ENCODE results near the gene MRPL48. TPM values are rescaled to one million over a fixed set of nuclear protein-coding genes. Genes with fewer than 3 reads are reported as not detected.

The MRPL48 gene
- total and polyA plus RNA-seq, 5 donors: 36.3 to 53.1 (median 37.6) TPM

GRCh38 chr11:73800276-73800806 lies 12.7 kb downstream of the MRPL48 start:
- Histone ChIP-seq H3K4me3 (ENCODE audit: low read length) (no peak overlapping the region), H3K27ac (ENCODE audit: low read length) (no peak overlapping the region), H3K27me3 (ENCODE audit: control insufficient read depth, insufficient read depth) (no peaks in the 10 kb centered on the region), H3K9me3 (ENCODE audit: control insufficient read depth, low read length) (no peaks in the 10 kb centered on the region), H3K4me1 (ENCODE audit: control insufficient read depth, insufficient read depth, low read length) (no peaks in the 10 kb centered on the region)
- no peak for ATAC-seq
- intact Hi-C loops (cut with DNase I): no loop called here
- WGBS: 52% methylated on average over 4 of the region's 4 CpGs
- no peak for DNase-seq

DNA sequence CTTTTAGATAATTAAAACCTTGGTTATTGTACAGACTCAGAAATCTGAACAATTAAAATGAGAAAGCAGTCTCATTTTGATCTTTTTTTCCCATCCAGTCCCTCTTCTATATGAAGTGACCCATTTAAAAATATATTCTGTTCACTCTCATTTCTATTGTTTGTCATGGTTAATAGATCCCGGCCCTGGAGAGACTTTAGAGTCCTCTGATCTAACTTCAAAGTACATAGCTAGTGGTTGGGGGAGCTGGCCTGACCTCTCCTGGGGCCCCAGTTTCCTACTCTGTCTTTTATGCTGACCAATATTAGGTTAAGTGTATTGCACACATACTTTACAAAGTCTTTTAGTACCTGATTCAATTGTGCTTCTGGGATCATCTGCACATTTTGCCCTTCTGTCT lies 13.5 kb downstream of the MRPL48 start:
- Histone ChIP-seq H3K4me3 (ENCODE audit: low read length) (no peak overlapping the region), H3K27ac (ENCODE audit: low read length) (no peak overlapping the region), H3K4me1 (ENCODE audit: control insufficient read depth, insufficient read depth, low read length) (no peaks in the 10 kb centered on the region), H3K9me3 (ENCODE audit: control insufficient read depth, low read length) (no peaks in the 10 kb centered on the region), H3K27me3 (ENCODE audit: control insufficient read depth, insufficient read depth) (no peaks in the 10 kb centered on the region)
- ATAC-seq (no peak), DNase-seq (no peak)
- intact Hi-C loops (cut with DNase I): no loop called here
- WGBS: 82% methylated on average over 1 of the region's 1 CpG

DNA sequence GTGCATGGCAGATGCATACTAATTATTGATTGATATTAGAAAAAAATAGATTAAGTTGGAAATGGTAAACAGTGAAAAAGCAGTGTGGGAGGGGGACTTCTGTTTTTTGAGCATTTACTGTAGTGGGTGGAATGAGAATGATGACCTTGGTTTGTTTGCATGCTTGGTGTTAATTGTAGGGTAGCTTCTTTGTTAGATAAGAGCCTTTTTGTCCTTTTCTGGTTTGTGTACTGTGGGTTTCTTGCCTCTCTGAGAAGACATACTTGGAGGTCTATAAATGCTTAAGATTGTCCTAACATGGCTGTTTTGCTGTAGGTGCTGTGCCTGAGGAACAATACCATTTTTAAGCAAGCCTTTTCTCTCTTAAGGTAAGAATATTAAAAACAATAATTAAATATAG lies 17.0 kb downstream of the MRPL48 start:
- intact Hi-C loops (cut with DNase I): no loop called here
- H3K4me1 ChIP-seq (ENCODE audit: control insufficient read depth, insufficient read depth, low read length): no peaks in the 10 kb centered on the region
- no peak overlapping the region for H3K27ac ChIP-seq (ENCODE audit: low read length)
- no peak for DNase-seq
- no peaks in the 10 kb centered on the region for H3K27me3 ChIP-seq (ENCODE audit: control insufficient read depth, insufficient read depth)
- no peak for ATAC-seq
- no peak overlapping the region for H3K4me3 ChIP-seq (ENCODE audit: low read length)
- no peaks in the 10 kb centered on the region for H3K9me3 ChIP-seq (ENCODE audit: control insufficient read depth, low read length)

- ATAC-seq: no peak
- intact Hi-C loops (cut with DNase I): no loop called here
- 94% methylated on average over 1 of the region's 1 CpG for WGBS
Measured at GRCh38 chr11:73808052-73808451, 20.4 kb downstream of the MRPL48 start.

GRCh38 chr11:73810637-73811036 lies 23.0 kb downstream of the MRPL48 start:
- H3K4me3 ChIP-seq (ENCODE audit: low read length): no peak overlapping the region
- no peak for DNase-seq
- H3K9me3 ChIP-seq (ENCODE audit: control insufficient read depth, low read length): no peaks in the 10 kb centered on the region
- no peak overlapping the region for H3K27ac ChIP-seq (ENCODE audit: low read length)
- H3K4me1 ChIP-seq (ENCODE audit: control insufficient read depth, insufficient read depth, low read length): no peaks in the 10 kb centered on the region
- H3K27me3 ChIP-seq (ENCODE audit: control insufficient read depth, insufficient read depth): no peaks in the 10 kb centered on the region
- intact Hi-C loops (cut with DNase I): no loop called here
- WGBS: 90% methylated on average over 1 of the region's 1 CpG
- ATAC-seq: no peak

More at GRCh38 chr11:73808052-73808451, 20.4 kb downstream of the MRPL48 start:
- no peaks in the 10 kb centered on the region for H3K9me3 ChIP-seq (ENCODE audit: control insufficient read depth, low read length)
- H3K4me3 ChIP-seq (ENCODE audit: low read length): no peak overlapping the region
- no peaks in the 10 kb centered on the region for H3K4me1 ChIP-seq (ENCODE audit: control insufficient read depth, insufficient read depth, low read length)
- DNase-seq: no peak
- no peaks in the 10 kb centered on the region for H3K27me3 ChIP-seq (ENCODE audit: control insufficient read depth, insufficient read depth)
- no peak overlapping the region for H3K27ac ChIP-seq (ENCODE audit: low read length)

DNA sequence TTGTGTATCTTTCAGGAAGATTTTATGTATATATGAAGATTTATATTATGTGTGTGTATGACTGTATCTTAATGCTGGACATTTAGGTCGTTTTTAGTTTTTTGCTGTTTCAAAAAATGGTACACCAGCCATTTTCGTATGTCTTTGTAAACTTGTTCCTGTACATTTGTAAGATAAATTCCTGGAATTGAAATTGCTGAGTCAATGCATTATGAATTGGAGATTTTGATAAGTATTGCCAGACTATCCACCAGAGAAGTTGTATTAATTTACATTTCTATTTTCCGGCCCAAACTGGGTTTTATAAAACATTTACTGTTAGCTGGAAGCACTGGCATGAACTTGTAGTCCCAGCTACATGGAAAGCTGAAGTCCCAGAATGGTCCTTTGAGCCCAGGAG lies 24.6 kb downstream of the MRPL48 start:
- intact Hi-C loops (cut with DNase I): no loop called here
- Histone ChIP-seq H3K27ac (ENCODE audit: low read length) (no peak overlapping the region), H3K9me3 (ENCODE audit: control insufficient read depth, low read length) (no peaks in the 10 kb centered on the region), H3K4me1 (ENCODE audit: control insufficient read depth, insufficient read depth, low read length) (no peaks in the 10 kb centered on the region), H3K27me3 (ENCODE audit: control insufficient read depth, insufficient read depth) (no peaks in the 10 kb centered on the region), H3K4me3 (ENCODE audit: low read length) (no peak overlapping the region)
- DNase-seq (no peak), ATAC-seq (no peak)
- WGBS: 91% methylated on average over 3 of the region's 3 CpGs

- DNase-seq (no peak), ATAC-seq (no peak)
- H3K27ac ChIP-seq (ENCODE audit: low read length): no peak overlapping the region
- no peak overlapping the region for H3K4me3 ChIP-seq (ENCODE audit: low read length)
- H3K9me3 ChIP-seq (ENCODE audit: control insufficient read depth, low read length): no peaks in the 10 kb centered on the region
- H3K4me1 ChIP-seq (ENCODE audit: control insufficient read depth, insufficient read depth, low read length): no peaks in the 10 kb centered on the region
- no peaks in the 10 kb centered on the region for H3K27me3 ChIP-seq (ENCODE audit: control insufficient read depth, insufficient read depth)
- WGBS: 96% methylated on average over 8 of the region's 8 CpGs
- intact Hi-C loops (cut with DNase I): no loop called here
Measured at GRCh38 chr11:73814812-73815211, 27.1 kb downstream of the MRPL48 start.

DNA sequence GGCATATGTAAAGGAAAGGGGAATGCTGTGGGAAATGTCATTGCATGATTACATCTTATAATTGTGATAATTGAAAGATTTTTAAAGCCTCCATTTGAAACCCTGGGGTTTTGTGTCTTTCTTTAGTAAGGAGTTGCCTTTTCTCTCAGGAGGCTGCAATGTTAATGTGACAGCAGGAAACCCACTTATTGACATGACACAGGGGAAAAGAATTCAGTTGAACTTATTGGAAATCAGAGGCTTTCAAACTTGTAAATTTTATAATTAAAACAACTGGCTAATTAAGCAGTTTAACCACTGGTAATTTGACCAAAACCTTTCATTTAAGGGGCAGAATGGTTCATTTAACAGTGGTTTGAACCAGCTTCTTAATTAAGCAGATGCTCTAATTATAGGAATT lies 31.2 kb downstream of the MRPL48 start:
- Histone ChIP-seq H3K4me1 (ENCODE audit: control insufficient read depth, insufficient read depth, low read length) (no peaks in the 10 kb centered on the region), H3K4me3 (ENCODE audit: low read length) (no peak overlapping the region), H3K9me3 (ENCODE audit: control insufficient read depth, low read length) (no peaks in the 10 kb centered on the region), H3K27me3 (ENCODE audit: control insufficient read depth, insufficient read depth) (no peaks in the 10 kb centered on the region), H3K27ac (ENCODE audit: low read length) (no peak overlapping the region)
- ATAC-seq (no peak), DNase-seq (no peak)
- intact Hi-C loops (cut with DNase I): no loop called here

DNA sequence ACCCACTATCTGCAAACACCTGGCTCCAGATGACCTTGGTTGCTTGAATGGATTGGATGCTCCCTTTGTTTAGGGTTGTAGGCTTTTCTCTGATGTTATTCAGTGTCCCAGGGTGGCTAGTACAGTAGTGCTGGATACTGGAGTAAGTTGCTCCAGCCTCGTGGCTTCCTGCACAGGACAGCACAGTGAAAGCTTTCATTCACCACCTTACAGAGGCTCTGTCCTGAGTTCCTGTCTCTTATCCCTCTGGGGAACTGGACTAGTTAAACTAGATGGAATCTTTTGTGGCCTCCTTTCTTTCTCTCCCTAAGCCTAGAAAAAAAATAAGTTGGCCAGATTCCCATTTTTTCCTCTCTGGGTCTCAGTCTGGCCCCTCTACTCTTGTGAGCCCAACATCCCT lies 42.6 kb downstream of the MRPL48 start:
- Histone ChIP-seq H3K4me1 (ENCODE audit: control insufficient read depth, insufficient read depth, low read length) (no peaks in the 10 kb centered on the region), H3K9me3 (ENCODE audit: control insufficient read depth, low read length) (no peaks in the 10 kb centered on the region), H3K4me3 (ENCODE audit: low read length) (no peak overlapping the region), H3K27ac (ENCODE audit: low read length) (no peak overlapping the region), H3K27me3 (ENCODE audit: control insufficient read depth, insufficient read depth) (no peaks in the 10 kb centered on the region)
- DNase-seq (no peak), ATAC-seq (no peak)
- intact Hi-C loops (cut with DNase I): no loop called here
- 82% methylated on average over 1 of the region's 1 CpG for WGBS

GRCh38 chr11:73833067-73833466 lies 45.4 kb downstream of the MRPL48 start:
- ATAC-seq (no peak), DNase-seq (no peak)
- H3K27ac ChIP-seq (ENCODE audit: low read length): no peak overlapping the region
- intact Hi-C loops (cut with DNase I): no loop called here
- no peak overlapping the region for H3K4me3 ChIP-seq (ENCODE audit: low read length)
- no peaks in the 10 kb centered on the region for H3K4me1 ChIP-seq (ENCODE audit: control insufficient read depth, insufficient read depth, low read length)
- H3K9me3 ChIP-seq (ENCODE audit: control insufficient read depth, low read length): no peaks in the 10 kb centered on the region
- whole genome bisulfite sequencing: 76% methylated on average over 2 of the region's 2 CpGs
- H3K27me3 ChIP-seq (ENCODE audit: control insufficient read depth, insufficient read depth): no peaks in the 10 kb centered on the region

- Histone ChIP-seq H3K4me3 (ENCODE audit: low read length) (no peak overlapping the region), H3K27me3 (ENCODE audit: control insufficient read depth, insufficient read depth) (no peaks in the 10 kb centered on the region), H3K9me3 (ENCODE audit: control insufficient read depth, low read length) (no peaks in the 10 kb centered on the region), H3K4me1 (ENCODE audit: control insufficient read depth, insufficient read depth, low read length) (peaks cover 3% of the 10 kb centered on the region), H3K27ac (ENCODE audit: low read length) (peak overlapping the region; percentile 52)
- ATAC-seq: peak in 1 of 2 donors; percentile 26
- DNase-seq: no peak
- 61% methylated on average over 3 of the region's 3 CpGs for WGBS
- intact Hi-C loops (cut with DNase I): no loop called here
Measured at GRCh38 chr11:73838443-73839122, 50.9 kb downstream of the MRPL48 start.

- H3K9me3 ChIP-seq (ENCODE audit: control insufficient read depth, low read length): no peaks in the 10 kb centered on the region
- ATAC-seq (no peak), DNase-seq (no peak)
- no peaks in the 10 kb centered on the region for H3K27me3 ChIP-seq (ENCODE audit: control insufficient read depth, insufficient read depth)
- no peak overlapping the region for H3K4me3 ChIP-seq (ENCODE audit: low read length)
- peaks cover 3% of the 10 kb centered on the region for H3K4me1 ChIP-seq (ENCODE audit: control insufficient read depth, insufficient read depth, low read length)
- intact Hi-C loops (cut with DNase I): no loop called here
- H3K27ac ChIP-seq (ENCODE audit: low read length): no peak overlapping the region
Measured at GRCh38 chr11:73839123-73839457, 51.4 kb downstream of the MRPL48 start.

Measured in right cardiac atrium (tissue), 5 donors.